HG02938 (cell line): ENCODE results near the gene DNMT3A.

Source experiments
- ATAC-seq: cut with Tn5 transposase; IDR thresholded peaks from one replicate; pipeline ENCODE4 v1.9.1; 2021; ENCODE audit warnings: mild to moderate bottlenecking, moderate library complexity; ENCODE audit not compliant: unreplicated experiment

DNMT3A gene

DNA sequence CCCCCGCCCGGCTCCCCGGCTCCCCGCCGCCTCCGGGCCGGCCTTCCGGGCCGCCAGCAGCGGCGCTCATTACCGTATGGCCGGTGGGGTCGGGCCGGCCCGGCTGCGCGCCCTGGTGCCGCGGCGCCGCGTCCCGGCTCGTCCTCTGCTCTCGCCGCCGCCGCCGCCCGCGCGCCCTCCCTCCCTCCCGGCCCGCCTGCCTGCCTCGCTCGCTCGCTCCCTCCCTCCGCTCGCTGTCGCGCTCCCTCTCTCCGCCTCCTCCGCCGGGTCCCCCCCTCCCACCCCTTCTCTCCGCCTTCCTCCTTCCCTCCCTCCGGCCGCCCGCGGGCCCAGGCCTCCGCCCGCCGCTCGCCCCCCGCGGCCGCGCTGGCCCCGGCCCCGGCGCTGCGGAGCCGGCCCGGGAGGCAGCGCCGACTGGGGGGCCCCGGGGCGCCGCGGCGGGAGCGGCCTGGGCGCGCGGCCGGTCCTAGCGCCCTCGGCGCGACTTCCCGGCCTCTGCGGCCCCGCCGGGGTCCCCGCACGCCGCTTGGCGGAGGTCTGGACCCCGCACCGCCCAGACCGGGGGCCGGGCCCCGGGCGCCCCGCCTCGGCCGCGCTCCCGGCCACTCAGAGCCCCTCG is at the start of gene DNMT3A:
Gene DNMT3A, minus strand, starts transcription at position 173 of the 619 bp plus-strand sequence. CDS start 27,941 bp downstream, outside the sequence.
- peak; percentile 18 for ATAC-seq

DNA sequence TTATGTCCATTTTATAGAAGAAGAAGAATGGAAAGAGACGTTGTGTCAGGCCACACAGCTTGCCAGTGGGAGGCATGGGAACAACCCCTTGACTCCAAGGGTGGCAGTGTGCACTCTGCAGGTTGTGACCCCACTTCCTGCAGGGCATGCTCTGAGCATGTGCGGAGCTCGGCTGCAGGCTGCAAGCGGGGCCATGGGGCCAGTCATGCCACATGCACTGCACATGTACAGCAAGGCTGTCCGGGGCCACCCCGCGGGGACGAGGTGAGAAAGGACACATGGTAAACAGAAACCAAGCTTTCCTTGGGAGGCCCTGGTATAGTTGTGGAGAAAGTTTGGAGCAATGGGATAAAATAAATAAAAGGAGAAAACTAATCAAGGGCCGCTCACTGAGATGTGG is 47.4 kb upstream of the DNMT3A start:
- ATAC-seq, result no peak

DNA sequence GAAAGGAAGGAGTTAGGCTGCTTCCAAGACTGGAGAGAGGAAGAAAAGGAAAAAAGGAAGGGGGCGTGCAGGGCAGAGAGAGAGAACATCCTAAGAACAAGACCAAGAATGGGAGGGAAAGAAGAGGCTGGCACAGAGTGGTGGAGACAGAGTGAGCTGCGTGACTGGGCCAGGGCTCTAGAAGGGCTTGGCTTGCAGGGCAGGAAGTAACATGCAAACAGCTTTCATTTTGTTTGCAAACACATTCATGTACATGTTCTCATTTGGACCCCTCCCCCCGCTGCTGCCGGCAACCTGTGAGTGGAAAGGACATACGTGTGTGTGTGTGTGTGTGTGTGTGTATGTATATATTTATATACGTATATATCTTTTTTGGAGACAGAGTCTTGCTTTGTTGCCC is 46.8 kb upstream of the DNMT3A start:
- no peak for ATAC-seq

DNA sequence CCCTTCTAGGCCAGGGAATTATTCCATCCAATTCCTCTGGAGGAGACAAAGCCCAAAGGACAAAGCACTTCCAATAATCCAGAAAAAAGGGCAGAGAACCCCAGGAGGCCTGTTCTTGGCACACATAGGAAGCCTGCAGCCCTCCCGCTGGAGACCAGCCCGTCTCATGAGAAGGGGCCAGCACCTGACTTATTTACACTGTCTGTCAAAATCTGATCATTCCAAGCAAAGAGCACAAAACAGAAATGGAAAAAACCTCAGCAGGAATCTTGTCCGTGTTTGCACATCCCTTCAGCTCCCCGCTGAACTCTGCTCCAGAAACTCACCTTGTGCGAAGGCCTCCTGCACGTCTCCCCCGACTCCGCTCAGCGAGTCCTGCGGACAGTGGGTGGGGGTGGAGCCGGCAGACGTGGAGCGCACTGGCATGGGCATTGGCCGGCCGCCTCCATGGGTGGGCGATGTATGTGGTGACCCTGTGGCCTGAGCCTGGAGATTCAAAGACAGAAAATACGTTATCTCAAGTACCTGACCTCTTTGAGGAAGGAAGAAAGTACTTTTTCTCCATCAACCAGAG is 46.2 kb upstream of the DNMT3A start:
- ATAC-seq, result no peak

DNA sequence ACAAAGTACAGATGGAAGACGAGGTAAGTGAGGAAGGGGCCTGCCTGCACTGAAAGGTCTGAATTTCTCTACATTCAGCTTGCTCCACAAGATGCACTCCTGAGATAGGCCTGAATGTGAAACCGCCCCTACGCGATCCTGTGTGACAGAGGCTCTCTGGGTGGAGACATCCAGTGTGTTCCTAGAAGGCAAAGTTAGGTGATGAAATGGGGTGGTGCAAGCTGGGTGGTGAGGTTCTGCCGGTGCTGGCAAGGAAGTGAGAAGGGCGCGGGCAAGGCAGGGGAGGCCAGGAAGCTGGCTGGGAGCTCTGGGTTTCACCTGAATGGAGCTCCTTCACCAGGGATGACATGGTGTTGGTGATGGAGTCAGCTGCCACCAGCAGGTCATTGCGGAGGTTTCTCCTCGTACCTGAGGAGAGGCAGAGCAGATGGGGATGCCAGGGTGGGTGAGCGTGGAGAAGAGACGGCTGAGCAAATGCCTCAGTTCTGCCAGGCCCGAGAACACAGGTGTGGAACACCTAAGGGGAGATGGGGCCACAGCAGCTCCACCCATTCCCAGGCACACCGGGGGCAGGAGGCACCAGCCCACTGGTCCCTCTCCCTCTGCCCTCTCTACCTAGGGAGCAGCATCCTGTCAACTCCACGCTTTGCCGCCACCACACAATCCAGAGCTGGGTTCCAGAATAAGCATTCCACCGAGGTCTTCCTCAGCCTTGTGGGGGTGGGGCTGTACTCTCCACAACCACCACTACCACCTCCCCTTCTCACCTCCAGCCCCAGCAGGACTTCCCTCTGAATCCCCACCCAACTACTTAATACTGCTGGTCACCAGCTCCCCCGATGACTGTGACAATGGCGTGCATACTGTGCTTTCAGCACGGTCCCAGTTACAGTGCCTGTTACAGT is 45.5 kb upstream of the DNMT3A start:
- no peak for ATAC-seq

DNA sequence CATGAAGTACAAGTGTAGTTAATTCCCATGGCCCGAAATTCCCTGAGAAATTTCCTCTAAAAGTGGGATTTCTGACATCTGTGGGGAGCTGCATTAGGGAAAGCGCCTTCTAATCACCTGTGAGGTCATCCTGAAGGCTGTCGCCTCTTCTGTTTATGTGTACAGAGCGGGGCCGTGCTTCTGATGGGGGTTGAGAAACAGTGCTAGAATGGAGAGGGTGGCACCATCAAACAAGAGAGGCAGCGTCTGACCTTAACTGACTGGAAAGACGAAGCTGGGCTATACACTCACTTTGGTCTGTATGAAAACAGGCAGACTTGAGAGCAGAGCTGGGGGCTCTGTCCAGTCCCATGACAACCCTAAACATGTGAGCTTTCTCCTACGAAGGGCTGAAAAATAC is 44.2 kb upstream of the DNMT3A start:
- no peak for ATAC-seq

DNA sequence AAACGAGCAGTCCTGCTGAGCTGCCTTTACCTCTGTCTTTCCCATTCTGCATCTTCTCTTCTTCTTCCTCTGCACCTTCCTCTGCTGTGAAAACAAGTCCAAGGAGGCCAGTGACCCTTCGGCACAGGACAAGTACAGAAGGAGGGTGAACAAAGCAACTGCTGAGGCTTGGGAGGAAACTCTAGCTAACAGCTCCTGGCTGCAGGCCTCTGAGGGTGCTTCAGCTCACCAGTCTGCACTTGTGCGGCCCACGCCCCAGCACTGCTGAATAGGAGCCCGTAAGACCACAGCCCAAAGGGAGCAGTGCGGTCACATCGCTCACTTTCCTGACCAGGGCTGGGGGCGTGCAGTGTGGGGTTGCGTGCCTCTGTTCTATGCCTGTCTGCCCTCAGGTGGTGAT is 42.1 kb upstream of the DNMT3A start:
- no peak for ATAC-seq

DNA sequence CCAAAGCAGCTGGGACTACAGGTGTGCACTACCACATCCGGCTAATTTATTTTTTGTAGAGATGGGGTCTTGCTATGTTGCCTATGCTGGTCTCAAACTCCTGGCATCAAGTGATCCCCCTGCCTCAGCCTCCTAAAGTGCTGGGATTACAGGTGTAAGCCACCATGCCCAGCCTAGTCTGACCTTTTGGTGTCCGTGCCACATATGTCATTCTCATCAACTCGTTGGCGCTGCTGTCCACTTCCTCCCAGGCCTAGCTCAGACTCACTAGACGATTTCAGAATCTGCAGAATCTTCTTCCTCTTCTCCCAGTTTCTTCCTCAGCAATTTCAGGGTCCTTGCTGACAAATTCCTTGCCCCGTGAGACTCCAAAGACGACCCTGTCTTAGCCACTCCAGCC is 39.8 kb upstream of the DNMT3A start:
- no peak for ATAC-seq

DNA sequence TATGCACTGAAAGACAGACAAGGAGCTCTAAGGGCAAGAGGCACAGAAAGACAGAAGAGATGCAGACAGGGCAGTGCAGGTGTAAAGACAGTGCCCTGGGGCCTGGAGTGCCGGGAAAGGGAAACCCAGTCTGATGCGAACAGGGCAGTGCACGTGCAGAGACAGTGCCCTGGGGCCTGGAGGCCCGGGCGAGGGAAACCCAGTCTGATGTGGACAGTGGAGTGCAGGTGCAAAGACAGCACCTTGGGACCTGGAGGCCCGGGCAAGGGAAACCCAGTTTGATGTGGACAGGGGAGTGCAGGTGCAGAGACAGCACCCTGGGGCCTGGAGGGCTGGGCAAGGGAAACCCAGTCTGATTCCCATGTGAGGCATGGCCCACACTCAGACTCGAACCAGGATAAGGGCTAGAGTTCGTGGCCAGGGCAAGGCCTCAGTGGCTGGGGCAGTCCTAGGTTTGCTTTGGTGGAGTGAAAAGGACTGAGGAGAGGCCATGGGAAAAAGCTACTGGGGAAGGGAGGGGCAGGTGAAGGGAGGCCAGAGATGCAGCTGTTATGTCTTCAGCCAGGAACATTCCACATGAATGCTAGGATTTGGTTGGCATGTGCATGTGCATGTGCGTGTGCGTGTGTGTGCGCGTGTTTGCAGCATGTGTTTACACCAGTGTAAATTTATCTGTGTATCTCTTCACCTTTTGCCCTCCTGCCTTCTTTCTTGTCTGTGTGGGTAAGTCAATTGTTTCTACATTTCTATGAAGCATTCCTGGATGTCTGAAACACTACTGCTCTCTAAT is 39.1 kb upstream of the DNMT3A start:
- ATAC-seq, result no peak

DNA sequence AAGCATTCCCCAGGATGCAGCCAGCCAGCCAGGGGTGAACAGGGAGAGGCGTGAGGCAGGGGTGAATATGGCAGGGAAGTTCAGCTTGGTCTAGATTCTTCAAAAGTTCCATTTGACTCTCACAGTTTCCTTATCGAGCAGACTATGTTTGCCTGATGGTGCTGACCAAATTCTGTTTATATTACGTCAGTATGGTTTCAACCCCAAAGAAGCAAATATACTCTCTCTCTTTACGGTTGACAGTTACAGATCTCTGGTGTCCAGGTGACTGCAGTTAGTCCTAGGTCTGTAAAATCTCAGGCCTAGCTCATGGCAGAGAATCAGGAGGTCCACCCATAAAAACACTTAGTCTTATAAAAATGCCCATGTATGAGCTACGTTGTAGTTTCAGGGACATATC is 38.3 kb upstream of the DNMT3A start:
- ATAC-seq, result no peak

DNA sequence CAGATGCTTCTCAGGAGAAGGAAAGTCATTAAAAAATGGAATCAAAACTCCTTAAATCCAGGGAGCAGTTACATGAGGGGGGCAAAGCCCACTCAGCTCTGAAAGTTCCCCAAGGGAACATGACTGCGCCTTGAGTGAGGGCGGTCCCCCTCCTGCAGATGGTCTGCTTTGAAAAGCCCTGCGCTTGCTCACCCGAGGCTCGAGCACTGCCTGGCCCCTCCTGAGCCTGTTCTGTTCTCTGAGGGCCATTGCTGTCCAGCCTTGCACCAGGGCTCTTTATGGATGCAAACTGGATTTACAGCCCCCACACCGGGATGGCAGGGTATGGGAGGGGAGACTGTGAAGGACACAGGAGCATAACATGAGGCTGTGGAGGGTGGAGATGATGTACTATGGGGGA is 37.8 kb upstream of the DNMT3A start:
- no peak for ATAC-seq

DNA sequence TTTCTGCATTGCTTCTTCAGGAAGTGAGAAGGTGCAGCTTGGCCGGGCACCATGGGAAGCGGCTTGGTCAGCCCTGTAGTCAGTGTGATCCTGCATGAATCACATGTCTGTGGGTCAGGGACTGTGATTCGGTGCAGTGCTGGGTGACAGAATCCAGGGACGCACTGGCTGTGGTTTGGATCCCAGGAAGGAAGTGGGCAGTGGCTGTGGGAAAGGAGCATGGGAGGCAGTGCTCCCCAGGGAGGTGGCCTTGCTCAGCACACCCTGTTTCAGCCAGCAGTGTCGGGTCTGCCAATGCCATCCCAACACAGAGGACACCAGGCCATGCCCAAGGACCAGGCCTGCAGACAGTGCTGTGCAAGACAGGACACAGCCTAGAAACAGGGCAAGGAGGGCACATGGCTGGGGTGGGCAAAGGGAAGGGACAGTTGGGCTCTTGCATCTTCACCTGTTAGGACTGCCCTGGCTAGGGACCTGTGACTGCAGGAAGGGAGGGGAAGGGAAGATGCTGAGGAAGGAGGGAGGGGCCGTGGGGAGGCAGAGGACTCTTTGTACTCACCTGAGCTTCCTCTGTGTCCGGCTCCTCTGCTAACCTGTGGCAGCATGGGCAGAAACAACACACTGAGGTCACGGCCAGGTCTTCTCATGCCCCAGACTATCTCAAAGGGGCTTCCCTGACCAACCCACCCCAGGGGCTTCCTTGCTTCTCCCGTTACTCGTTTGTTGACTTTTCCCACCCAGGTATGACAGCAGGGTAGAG is 37.2 kb upstream of the DNMT3A start:
- ATAC-seq, result no peak

DNA sequence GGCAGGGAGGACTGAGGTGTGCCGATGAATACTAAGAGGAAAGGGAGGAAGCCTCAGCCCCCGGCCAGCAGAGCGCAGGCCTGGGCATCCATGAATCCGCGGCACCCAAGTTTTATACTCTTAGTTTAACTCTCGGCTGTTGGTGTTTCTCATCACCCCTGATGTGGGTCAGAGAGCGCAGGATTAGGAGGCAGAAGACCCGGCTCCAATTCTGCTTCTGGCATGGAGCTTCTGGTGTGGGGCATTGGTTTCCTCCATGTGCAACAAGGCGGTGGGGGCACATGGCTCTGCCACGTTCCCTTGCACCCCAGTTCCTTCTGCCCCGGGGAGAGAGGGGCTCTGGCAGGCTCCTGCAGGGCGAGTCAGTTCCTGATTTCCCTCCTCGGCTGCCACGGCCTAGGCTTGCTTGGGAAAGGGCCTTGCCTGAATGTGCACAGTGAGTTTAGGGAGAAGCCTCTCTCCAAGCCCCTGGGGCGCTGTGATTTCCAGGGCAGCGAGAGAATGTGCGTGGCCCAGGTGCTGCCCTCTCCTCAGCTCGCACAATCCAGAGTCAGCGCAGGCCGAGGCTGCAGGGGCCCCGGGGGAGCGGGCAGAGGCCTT is 36.2 kb upstream of the DNMT3A start:
- no peak for ATAC-seq

DNA sequence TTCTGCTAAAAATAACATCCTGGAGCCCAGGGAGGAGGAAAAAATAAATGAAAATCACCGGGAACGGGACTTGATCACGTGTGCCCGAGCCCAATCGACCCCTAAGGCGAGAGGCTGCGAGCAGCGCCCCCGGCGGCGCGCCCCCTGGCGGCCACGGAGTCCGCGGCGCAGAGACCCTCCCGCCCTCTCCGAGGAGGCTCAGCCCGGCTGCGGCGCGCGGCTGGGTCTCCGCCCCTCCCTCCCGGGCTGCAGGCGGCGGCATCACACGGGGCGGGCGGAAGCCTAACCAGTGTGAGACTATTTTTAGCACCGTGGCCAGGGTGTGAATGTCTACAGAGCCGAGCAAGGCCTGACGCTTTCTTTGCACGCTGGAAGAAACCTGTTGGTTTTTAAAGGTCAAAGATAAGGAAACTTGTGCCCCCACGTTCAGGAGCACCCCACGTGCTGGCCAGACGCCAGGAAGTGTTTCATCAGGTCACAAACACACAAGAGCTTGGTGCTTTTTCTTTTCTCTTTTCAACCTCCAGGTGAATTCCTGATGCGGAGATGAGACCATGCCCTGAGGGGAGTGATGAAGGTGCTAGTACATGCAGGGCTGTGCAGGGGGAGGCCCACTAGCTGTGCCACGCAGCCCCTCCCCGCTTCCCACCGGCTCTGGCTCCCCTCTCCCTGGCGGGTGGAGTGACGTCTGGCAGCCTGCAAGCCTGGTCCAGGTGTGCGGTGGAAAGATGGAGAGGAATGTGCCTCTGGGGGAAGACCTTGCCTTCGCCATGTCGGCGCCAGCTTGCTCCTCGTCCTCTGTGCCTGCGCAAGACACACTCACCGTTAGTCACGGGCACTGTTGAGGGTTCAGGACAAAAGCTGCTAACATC is 35.3 kb upstream of the DNMT3A start:
- peak; percentile 95 for ATAC-seq

DNA sequence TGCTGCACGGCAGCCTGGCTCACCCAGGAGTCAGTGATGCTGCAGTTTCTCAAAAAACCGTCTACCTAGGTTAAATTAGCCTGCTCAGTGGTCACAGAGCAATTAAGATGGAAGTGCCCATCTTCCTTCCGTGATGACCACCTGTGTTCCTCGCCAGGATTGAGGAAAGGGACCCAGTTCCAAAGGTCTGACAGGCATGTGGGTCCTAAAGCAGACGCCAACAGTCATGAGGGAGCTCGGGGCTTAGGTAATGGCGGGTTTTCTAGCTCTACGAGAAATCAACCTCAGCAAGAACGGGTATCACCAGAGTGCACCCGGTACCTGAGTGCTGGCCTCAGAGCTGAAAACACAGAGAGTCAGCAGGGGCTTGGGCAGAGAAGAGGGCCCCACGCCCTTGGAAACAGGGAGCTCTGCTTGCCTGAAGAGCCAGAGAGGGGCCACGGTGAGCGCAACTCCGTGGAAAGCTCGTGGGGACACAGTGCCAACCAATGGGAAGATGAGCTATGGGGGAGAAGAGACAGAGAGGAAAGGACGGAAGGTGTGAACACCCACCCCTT is 34.3 kb upstream of the DNMT3A start:
- ATAC-seq, result no peak

DNA sequence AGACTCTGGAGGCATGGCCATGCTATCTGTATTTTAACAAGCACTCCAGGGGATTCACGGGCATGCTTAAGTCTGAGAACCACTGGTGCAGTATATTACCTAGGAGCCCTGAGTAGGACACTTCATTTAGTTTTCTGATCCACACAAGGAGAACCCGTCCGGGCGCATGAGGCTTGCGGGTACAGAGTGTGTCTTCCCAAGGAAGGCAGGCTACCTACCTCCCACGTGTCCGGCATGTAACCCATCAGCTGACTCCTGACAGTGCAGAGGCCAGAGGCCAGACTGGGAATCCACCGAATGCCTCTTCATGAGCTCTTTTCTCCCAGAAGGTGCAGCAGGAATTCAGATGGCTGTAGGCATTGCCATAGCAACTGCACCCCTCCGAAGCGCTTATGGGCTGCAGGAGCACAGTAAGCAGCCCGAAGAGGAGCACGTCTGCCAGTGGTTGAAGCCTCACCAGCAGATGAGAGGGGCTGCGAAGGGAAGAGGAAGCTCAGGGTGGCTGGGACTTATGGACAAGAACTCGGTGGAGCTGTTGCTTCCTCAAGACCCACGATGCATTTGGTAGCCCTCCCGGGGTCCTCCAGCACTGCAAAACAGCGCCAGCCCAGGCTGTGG is 33.8 kb upstream of the DNMT3A start:
- ATAC-seq, result no peak

DNA sequence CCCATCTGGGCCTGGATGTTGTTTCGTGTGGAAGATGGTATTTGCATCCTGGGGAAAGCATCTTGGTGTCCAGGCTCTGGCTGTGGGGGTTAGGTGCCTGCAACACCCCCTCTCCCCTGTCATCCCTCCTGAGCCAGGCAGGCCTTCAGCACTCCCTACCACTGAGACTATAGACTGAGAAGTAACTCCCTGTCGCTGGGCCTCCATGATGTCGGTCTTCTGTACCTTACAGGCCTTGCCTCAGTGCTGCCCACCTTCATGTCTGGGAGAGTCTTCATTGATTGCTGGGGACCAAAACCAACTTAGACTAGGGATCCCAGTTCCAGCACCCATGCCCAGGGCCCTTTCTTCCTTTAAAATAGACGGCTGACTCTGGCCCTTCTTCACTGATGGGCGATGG is 33.1 kb upstream of the DNMT3A start:
- ATAC-seq, result no peak

DNA sequence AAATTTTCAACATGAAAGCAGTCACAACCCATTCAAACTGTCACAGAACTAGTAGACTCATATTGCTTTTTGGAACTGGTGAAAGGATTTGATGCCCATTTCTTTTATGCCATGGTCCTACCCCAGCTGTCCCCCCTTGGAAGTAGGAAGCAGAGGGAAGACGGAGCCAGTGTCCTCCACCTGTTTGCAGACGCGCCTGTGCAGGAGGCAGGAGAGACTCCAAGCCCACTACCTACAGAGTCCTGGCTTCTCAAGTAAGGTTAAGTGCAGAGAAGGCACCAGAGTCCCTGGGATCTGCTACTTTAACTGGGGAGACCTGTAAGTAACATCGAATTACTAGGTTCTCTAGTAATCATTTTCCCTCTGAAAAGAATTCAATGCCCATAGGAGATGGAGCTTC is 32.7 kb upstream of the DNMT3A start:
- ATAC-seq, result no peak
